Omental fat pad (tissue), 4 donors: ENCODE data around the gene UBL5. TPM values are rescaled to one million over a fixed set of nuclear protein-coding genes. Genes with fewer than 3 reads are reported as not detected.
"Not testable (repeated sequence)": the region's sequence is repeated elsewhere in the genome, so short reads cannot be mapped to it uniquely, and the experiment has no call there.

Experiments used
- ATAC-seq: fragments of 150-250 bp; one replicate; pipeline ENCODE4 v1.9.1; 2016; ENCODE audit warnings: mild to moderate bottlenecking, moderate library complexity; ENCODE audit not compliant: low FRiP score
- DNase-seq: peaks from one replicate; pipeline ENCODE4 v3.0.0-alpha.2; 2019; ENCODE audit warnings: low spot score
- CTCF ChIP-seq, 3 donors: fragments of 450-650 bp; IDR thresholded peaks; one replicate each; pipeline ENCODE4 v1.5.1; 2016 to 2017; ENCODE audit warnings: antibody characterized with exemption in 3 of 3, mild to moderate bottlenecking in 3 of 3, moderate library complexity in 2 of 3
- total RNA-seq, 4 donors: library from RNA; depleted of rRNA; stranded (reverse); fragments of >200 nt; gene quantifications; one replicate each; pipeline ENCODE4 v1.1.0, GENCODE V29; 2016

Gene UBL5
- total RNA-seq, 4 donors from 2014 or later, result 407 to 513 (median 455) TPM

GRCh38 chr19:9789066-9789465 lies 38.7 kb upstream of the UBL5 start:
- DNase-seq (no peak), ATAC-seq (no peak)
- TF ChIP-seq CTCF (IDR thresholded peaks at IDR 0.05), result no peak

- DNase-seq, ATAC-seq: not testable (repeated sequence)
These were observed 38.1 kb upstream of the UBL5 start for GRCh38 chr19:9789579-9789978.

- ATAC-seq, DNase-seq: not testable (repeated sequence)
These were observed 36.7 kb upstream of the UBL5 start for GRCh38 chr19:9791073-9791367.

GRCh38 chr19:9791552-9792205 lies 36.0 kb upstream of the UBL5 start:
- ATAC-seq (peak; percentile 85), DNase-seq (peak; percentile 99)
- no peak for TF ChIP-seq CTCF (IDR thresholded peaks at IDR 0.05)

GRCh38 chr19:9792206-9793070 lies 35.3 kb upstream of the UBL5 start:
- no peak for TF ChIP-seq CTCF (IDR thresholded peaks at IDR 0.05)

GRCh38 chr19:9793071-9793591 lies 34.6 kb upstream of the UBL5 start:
- DNase-seq (peak; percentile 56), ATAC-seq (peak; percentile 45)
- TF ChIP-seq CTCF (IDR thresholded peaks at IDR 0.05), result no peak

More at GRCh38 chr19:9792206-9793070, 35.3 kb upstream of the UBL5 start:
- ATAC-seq, result peak; percentile 81
- DNase-seq, result peak; percentile 91

- DNase-seq (peak; percentile 65), ATAC-seq (no peak)
- peak in 1 of 3 donors; percentile 45 for TF ChIP-seq CTCF (IDR thresholded peaks at IDR 0.05)
These were observed 31.5 kb upstream of the UBL5 start for GRCh38 chr19:9796113-9796773.
